ENCODE results near the gene ADAT3.
"Not testable (repeated sequence)": the region's sequence is repeated elsewhere in the genome, so short reads cannot be mapped to it uniquely, and the experiment has no call there.

ADAT3 gene

GRCh38 chr19:1866693-1867348, 38.4 kb upstream of the ADAT3 start:
- DNase-seq (ENCODE audit: low read depth), result no peak

- no peak for DNase-seq (ENCODE audit: low read depth)
These were observed 37.9 kb upstream of the ADAT3 start for GRCh38 chr19:1867349-1867724.

- no peak for DNase-seq (ENCODE audit: low read depth)
These were observed 36.2 kb upstream of the ADAT3 start for GRCh38 chr19:1868971-1869370.

GRCh38 chr19:1871140-1871597, 34.0 kb upstream of the ADAT3 start:
- DNase-seq (ENCODE audit: low read depth), result no peak

GRCh38 chr19:1871630-1872029, 33.6 kb upstream of the ADAT3 start:
- DNase-seq (ENCODE audit: low read depth), result no peak

- no peak for DNase-seq (ENCODE audit: low read depth)
These were observed 32.2 kb upstream of the ADAT3 start for GRCh38 chr19:1872807-1873523.

GRCh38 chr19:1873524-1874473, 31.4 kb upstream of the ADAT3 start:
- DNase-seq (ENCODE audit: low read depth), result no peak

- DNase-seq (ENCODE audit: low read depth), result no peak
These were observed 30.5 kb upstream of the ADAT3 start for GRCh38 chr19:1874554-1875185.

- DNase-seq (ENCODE audit: low read depth), result not testable (repeated sequence)
These were observed 29.9 kb upstream of the ADAT3 start for GRCh38 chr19:1875265-1875645.

GRCh38 chr19:1875646-1876495, 29.3 kb upstream of the ADAT3 start:
- DNase-seq (ENCODE audit: low read depth), result peak; percentile 63

GRCh38 chr19:1876496-1877279, 28.5 kb upstream of the ADAT3 start:
- not testable (repeated sequence) for DNase-seq (ENCODE audit: low read depth)

GRCh38 chr19:1877280-1877660, 27.9 kb upstream of the ADAT3 start:
- DNase-seq (ENCODE audit: low read depth), result not testable (repeated sequence)

- DNase-seq (ENCODE audit: low read depth), result not testable (repeated sequence)
These were observed 26.6 kb upstream of the ADAT3 start for GRCh38 chr19:1878583-1878982.

- DNase-seq (ENCODE audit: low read depth), result not testable (repeated sequence)
These were observed 25.2 kb upstream of the ADAT3 start for GRCh38 chr19:1879982-1880381.

GRCh38 chr19:1880611-1881392, 24.4 kb upstream of the ADAT3 start:
- DNase-seq (ENCODE audit: low read depth), result no peak

- not testable (repeated sequence) for DNase-seq (ENCODE audit: low read depth)
These were observed 23.7 kb upstream of the ADAT3 start for GRCh38 chr19:1881393-1882088.

GRCh38 chr19:1882089-1882785, 23.0 kb upstream of the ADAT3 start:
- no peak for DNase-seq (ENCODE audit: low read depth)

Measured in GM04504 (cell line).